Globus pallidus (tissue), 1 donor: ENCODE results near the gene ZFP90.
"Not testable (repeated sequence)": the region's sequence is repeated elsewhere in the genome, so short reads cannot be mapped to it uniquely, and the experiment has no call there.

ENCODE experiments used
- DNase-seq: peaks from one replicate; pipeline ENCODE4 v3.0.0-alpha.2; 2015; ENCODE audit warnings: low spot score

ZFP90 gene

GRCh38 chr16:68538880-68539701, at the start of gene ZFP90:
Gene ZFP90, plus strand, starts transcription at chr16:68539291. Its CDS starts 502 bp downstream, at chr16:68539793.
- peak; percentile 86 for DNase-seq

DNA sequence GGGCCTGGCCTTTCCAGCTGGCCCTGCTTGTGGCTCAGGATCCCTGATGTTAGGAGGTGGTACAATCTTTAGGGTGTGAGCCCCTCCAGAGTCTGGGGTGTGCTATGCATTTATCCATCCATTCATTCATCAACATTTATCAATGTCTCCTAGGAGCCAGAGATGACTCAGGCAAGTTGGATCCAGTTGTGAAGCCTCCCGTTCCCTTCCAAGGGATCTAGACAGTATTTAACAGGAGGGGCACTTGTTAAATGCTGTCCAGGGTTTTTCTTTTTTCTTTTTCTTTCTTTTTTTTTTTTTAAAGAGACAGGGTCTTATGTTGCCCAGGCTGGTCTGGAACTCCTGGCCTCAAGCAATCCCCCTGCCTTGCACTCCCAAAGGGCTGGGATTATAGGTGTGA, 48.7 kb upstream of the ZFP90 start:
- DNase-seq = no peak

- DNase-seq = no peak
Observed at GRCh38 chr16:68490829-68491575, 48.1 kb upstream of the ZFP90 start.

DNA sequence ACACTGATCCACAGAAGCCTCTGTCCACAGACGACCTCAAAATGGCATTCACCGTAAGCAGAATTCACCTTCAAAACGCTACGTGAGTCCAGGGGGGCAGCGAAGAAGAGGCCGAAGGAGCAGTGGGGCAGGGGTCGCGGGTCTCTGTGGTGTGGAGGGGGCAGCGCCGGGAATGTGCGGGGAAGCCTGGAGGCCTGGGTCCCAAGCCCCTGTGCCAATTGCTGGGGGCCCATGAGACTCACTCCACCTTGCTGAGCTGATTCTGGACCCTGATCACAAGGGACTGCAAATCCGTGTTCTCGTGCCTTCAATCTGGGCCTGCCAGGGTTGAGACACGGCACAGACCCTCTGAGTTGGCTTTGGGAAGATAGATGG, 47.5 kb upstream of the ZFP90 start:
- DNase-seq = no peak

DNA sequence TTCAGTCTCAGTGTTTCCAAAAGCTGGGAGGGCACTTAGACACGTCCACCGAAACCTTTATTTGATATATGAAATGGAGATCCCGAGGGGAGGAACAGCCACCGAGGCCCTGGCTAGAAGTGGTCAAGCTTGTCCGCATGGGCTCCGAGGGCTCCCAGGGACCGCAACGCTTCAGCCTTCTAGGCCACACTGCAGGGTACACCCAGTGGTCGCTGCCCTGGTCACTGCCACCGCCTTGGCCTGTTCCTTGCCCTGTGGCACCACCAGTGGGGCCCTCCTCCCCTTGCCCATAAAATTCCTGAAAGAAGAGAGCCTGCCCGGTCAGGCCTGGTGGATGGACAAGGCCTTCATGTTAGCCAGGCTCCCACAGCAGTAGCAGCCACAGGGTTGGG, 46.9 kb upstream of the ZFP90 start:
- DNase-seq = no peak

DNA sequence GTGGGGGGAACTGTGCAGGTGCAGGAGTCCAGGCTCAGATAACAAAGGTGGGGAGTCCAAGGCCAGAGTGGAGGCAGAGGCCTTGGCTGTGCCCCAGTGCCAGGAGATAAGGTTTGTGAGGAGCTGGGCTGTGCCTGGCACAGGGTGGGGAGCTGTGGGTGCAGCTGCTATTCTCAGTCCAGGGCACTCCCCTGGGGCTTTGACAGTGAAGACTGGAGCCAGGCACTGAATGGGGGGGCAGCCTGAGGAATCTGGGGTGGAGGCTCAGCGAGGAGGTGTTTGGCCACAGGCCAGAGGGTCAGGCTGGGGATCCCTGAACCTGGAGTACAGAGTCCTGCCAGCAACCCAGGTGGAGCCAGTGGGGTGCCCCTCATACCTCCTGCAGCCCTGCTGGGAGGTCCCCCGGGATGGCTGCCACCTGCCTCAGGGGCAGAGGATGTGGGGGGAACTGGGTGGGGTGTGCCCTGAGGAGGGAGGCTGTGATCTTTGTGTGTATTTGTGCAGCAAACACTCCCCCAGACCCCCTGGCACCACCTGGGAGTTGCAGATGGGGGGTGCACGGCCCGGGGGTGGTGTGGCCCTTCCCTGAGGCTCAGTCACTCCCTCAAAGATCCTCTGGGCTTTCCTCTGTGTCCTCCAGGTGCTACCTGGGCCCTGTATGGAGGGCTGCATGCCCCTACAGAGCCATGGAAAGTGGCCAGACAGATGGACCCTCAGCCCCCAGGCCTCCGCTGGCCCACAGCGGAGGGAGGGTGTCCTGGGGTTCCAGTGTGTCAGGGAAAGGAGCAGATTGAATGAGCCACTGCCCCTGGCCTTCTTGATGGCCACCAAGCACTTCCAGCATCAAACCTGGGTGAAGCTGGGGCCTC, 46.3 kb upstream of the ZFP90 start:
- DNase-seq = no peak

DNA sequence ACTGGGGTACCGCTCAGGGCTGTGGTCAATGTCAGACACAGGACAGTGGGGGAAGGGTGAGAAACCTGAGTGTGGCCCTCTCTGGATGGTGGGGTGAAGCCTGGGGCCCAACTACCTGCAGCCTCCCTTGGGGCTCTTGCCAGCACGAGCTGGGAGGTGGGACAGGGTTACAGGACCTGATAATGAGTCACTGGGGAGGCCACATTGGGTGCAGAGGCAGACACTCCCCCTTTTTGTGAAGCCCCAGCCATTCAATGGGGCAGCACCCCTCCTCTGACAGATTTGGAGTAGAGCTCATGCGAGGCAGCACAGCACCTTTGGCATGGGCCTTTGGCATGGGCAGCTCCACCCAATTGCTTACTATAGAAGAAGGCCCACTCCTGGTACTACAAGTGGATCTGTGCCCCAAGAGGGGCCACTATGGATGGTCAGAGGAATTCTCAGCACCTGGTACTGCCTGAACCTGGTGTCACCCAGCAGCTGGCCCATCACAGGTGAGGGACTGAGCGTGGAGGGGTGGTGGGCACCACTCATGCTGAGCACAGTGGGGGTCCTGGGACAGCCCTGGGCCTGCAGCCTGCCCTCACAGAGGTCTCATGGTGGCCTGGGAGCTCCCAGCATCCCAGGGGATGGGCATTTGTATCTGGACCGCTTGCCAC, 45.5 kb upstream of the ZFP90 start:
- no peak for DNase-seq

DNA sequence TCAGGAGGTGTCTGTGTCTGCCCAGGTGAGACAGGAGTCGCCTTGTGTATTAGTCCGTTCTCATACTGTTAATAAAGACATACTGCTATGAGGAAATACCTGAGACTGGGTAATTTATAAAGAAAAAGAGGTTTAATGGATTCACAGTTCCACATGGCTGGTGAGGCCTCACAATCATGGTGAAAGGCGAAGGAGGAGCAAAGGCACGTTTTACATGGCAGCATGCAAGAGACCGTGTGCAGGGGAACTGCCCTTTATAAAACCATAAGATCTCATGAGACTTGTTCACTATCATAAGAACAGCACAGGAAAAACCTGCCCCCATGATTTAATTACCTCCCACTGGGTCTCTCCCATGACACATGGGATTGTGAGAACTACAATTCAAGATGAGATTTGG, 44.8 kb upstream of the ZFP90 start:
- DNase-seq = not testable (repeated sequence)

GRCh38 chr16:68496689-68497088, 42.4 kb upstream of the ZFP90 start:
- no peak for DNase-seq

GRCh38 chr16:68499006-68499405, 40.1 kb upstream of the ZFP90 start:
- DNase-seq = no peak

- DNase-seq = no peak
Observed at GRCh38 chr16:68503334-68503733, 35.8 kb upstream of the ZFP90 start.

- no peak for DNase-seq
Observed at GRCh38 chr16:68504066-68504465, 35.0 kb upstream of the ZFP90 start.

DNA sequence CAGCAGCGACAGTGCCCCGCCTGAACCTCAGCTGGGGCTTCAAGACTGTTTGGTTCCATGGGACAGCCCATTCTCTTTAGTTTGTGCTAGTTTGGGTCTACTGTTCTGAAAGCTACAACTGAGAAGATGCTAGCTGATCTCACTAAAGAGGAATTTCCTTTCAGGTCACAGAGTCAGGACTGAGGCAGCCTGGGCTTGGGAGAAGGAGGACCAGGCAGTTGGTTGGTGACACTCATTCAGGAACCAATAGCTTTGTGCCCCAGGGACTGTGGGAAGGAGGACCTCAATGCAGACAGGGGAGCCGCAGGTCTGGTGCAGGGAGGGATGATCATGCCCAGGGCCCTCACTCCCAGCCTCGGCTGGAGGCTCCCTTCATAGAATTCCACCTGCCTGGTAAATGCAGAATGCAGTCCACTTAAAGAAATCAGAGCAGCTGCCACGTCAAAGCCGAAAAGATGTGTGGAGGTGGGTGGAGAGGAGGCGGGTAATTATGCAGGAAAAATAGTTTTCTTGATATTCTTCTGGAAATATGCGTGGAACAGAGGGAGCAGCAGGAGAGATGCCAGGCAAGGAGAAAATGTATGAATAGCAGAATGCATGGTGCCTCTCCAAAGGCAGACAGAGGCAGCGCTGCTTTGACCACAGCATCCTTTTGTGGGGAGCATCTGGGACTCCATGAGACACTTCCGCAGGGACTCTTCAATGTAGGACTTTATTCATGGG, 32.6 kb upstream of the ZFP90 start:
- no peak for DNase-seq

- no peak for DNase-seq
Observed at GRCh38 chr16:68508013-68508412, 31.1 kb upstream of the ZFP90 start.

GRCh38 chr16:68508641-68509240, 30.4 kb upstream of the ZFP90 start:
- DNase-seq = no peak

DNA sequence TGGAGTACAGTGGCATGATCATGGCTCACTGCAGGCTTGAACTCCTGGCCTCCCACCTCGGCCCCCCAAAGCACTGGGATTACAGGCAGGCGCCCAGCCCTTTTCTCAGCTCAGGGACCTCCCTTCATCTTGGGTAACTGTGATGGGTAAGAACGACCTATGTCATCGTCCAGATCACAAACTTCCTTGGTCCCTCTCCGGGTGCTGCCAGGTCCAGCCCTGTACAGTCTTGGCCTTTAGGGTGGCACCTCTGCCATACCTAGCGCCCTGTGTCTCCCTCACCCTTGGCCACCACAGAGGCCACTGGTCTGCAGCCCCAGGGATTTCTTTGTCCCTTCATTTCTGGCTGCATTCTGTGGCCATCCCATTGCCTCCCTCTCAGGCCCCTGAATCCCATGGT, 29.7 kb upstream of the ZFP90 start:
- no peak for DNase-seq

DNA sequence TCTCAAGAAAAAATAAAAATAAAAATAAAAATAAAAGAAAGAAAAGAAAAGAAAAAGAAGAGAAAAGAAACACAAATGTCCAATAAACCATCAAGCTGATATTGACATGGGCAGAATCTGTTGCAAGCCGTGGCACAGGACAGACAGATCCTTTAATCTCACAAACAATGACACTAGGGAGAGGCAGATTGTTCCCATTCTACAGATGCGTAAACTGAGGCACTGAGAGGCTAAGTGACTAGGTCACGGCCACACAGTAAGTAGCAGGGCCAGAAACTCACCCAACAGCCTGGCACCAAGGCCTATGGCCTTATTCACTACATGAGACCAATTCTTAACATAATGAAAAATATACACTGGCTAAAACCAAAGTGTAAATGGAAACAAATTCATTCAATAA, 28.3 kb upstream of the ZFP90 start:
- no peak for DNase-seq

DNA sequence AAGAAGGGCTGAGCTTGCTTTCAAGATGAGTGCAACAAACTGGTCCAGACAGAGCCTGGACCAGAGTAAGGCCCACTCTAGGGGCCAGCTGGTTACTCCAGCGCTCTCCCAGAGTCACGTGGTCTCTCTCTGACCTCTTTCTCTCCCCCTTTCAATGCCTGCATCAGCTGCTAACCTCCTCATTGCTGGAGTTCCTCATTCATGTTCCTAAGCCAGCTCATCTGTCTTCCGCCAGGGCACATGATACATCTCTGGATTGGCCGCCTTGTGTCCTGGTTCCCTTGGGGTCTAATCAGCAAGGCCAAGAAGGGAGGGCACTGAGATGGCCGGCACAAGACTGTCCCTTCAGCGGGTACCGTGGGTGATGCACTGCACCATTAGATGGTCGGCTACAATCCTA, 26.9 kb upstream of the ZFP90 start:
- DNase-seq = no peak

DNA sequence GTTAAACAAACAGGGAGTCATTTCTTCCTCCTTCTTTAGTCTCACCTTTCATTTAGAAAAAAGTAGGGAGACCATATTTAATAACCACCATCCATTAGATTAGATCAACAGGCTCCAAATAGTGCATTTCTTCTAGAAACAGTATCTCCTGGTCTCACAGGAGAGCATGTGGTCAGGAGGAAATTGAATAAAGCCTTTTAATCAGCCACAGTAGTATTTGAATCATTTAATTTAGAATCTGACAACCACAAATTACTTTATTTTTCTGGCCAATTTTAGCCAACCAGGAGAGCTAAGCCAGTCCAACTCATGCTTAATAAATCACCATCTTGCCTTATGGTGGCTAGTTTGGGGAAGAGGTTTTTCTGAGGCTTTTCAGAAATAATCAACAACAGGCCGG, 26.3 kb upstream of the ZFP90 start:
- DNase-seq = no peak

DNA sequence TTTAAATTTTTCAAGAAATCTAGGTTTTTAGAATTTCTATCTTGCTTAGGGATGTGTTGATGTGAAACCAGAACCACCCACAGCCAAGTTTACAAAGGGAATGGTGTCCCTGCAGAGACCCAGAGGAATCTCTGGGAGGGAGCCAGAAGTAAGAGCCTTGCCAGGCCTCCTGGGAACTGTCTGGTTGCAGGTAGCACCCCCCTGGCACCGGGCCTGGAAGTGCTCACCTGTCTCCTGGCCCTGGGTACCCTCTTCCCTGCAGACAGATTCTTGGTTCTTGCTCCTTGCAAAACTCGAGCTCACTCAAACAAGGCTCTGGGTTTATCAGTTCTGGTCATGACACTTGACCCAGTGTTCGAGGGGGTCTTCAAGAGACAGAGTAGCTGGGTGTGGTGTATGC, 24.6 kb upstream of the ZFP90 start:
- no peak for DNase-seq

- no peak for DNase-seq
Observed at GRCh38 chr16:68517606-68518166, 21.4 kb upstream of the ZFP90 start.
